NCI-H526 (cell line): ENCODE measurements around the gene FDXACB1.
A peak's percentile ranks its signal among the peaks of the same experiment; 100 is the strongest.
"Not testable (repeated sequence)": the region's sequence is repeated elsewhere in the genome, so short reads cannot be mapped to it uniquely, and the experiment has no call there.

Source experiments
- DNase-seq, 2 experiments: peaks; one replicate each; lab custom pipeline; 2025; lab: John Stamatoyannopoulos, UW

Gene FDXACB1

GRCh38 chr11:111908639-111909305 is 29.8 kb upstream of the FDXACB1 start:
- no peak for DNase-seq

GRCh38 chr11:111906680-111907079 is 27.7 kb upstream of the FDXACB1 start:
- DNase-seq: no peak

- no peak for DNase-seq
Observed at GRCh38 chr11:111905411-111905810, 26.4 kb upstream of the FDXACB1 start.

GRCh38 chr11:111886844-111887243 is 7.9 kb upstream of the FDXACB1 start:
- no peak for DNase-seq

- no peak for DNase-seq
Observed at GRCh38 chr11:111886032-111886431, 7.1 kb upstream of the FDXACB1 start.

GRCh38 chr11:111885053-111885452 is 6.1 kb upstream of the FDXACB1 start:
- DNase-seq: not testable (repeated sequence)

GRCh38 chr11:111882202-111882601 is 3.2 kb upstream of the FDXACB1 start:
- DNase-seq: no peak

- DNase-seq: no peak
Observed at GRCh38 chr11:111879637-111879960, 634 bp upstream of the FDXACB1 start.

- peak in 1 of 2 experiments; percentile 92 for DNase-seq
Observed at GRCh38 chr11:111878385-111878848, 548 bp downstream of the FDXACB1 start.

- peak in 1 of 2 experiments; percentile 49 for DNase-seq
Observed at GRCh38 chr11:111871693-111872161, 7.2 kb downstream of the FDXACB1 start.

GRCh38 chr11:111870886-111871692 is 7.9 kb downstream of the FDXACB1 start, which contains the start of gene ALG9:
TSS of gene ALG9 (minus strand) at chr11:111871581. CDS start at chr11:111871482, 99 bp downstream.
- peak; percentile 86 to 95 for DNase-seq

- DNase-seq: peak in 1 of 2 experiments; percentile 61
Observed at GRCh38 chr11:111870522-111870885, 8.5 kb downstream of the FDXACB1 start.

- no peak for DNase-seq
Observed at GRCh38 chr11:111870113-111870512, 8.9 kb downstream of the FDXACB1 start.

GRCh38 chr11:111860257-111860656 is 18.7 kb downstream of the FDXACB1 start:
- DNase-seq: no peak

- DNase-seq: no peak
Observed at GRCh38 chr11:111855506-111855905, 23.5 kb downstream of the FDXACB1 start.

- DNase-seq: no peak
Observed at GRCh38 chr11:111852103-111852502, 26.9 kb downstream of the FDXACB1 start.

- DNase-seq: peak in 1 of 2 experiments; percentile 9
Observed at GRCh38 chr11:111851636-111852035, 27.3 kb downstream of the FDXACB1 start.

GRCh38 chr11:111851067-111851466 is 27.9 kb downstream of the FDXACB1 start:
- DNase-seq: no peak

GRCh38 chr11:111849631-111850030 is 29.3 kb downstream of the FDXACB1 start:
- no peak for DNase-seq

- DNase-seq: no peak
Observed at GRCh38 chr11:111846636-111847035, 32.3 kb downstream of the FDXACB1 start.

GRCh38 chr11:111846063-111846462 is 32.9 kb downstream of the FDXACB1 start:
- DNase-seq: no peak

GRCh38 chr11:111845276-111846028 is 33.5 kb downstream of the FDXACB1 start:
- DNase-seq: no peak
